Glomerular visceral epithelial cell (primary cell): ENCODE results near the gene HNRNPL.
"Not testable (repeated sequence)": the region's sequence is repeated elsewhere in the genome, so short reads cannot be mapped to it uniquely, and the experiment has no call there.

Source experiments
- DNase-seq: peaks from one replicate; pipeline ENCODE4 v3.0.0-alpha.2; 2016; ENCODE audit errors: extremely low spot score

The HNRNPL gene

DNA sequence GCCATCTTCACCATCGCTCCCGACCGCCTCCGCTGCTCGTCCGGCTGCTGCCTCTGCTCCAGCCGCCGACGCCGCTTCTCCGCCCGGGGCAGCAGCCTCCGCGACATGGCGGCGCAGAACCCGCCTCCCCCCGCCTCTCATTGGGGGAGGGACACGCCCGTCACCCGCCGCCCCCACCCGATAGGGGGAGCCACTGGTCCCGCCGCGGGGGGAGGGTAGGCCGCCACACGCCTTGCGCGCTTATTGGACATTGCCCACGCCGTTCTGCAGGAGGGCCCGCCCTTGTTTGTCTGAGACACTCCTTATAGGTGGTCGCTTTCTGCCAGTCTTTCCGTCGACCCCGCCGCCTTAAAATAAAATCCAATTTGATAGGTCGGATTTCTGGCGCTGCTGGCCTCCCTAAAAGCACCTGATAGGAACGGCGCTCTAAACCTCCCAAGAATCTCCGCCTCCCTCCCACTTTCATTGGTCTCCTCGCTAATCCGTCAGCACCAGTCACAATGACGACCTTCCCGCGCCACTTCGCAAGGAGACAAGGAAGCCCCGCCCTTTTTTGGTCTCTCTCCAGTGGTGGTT lies at the start of gene HNRNPL:
TSS of gene HNRNPL (minus strand) at position 127 of the 576 bp plus-strand sequence. CDS start at position 107, 20 bp downstream.
- DNase-seq, result peak; percentile 100

DNA sequence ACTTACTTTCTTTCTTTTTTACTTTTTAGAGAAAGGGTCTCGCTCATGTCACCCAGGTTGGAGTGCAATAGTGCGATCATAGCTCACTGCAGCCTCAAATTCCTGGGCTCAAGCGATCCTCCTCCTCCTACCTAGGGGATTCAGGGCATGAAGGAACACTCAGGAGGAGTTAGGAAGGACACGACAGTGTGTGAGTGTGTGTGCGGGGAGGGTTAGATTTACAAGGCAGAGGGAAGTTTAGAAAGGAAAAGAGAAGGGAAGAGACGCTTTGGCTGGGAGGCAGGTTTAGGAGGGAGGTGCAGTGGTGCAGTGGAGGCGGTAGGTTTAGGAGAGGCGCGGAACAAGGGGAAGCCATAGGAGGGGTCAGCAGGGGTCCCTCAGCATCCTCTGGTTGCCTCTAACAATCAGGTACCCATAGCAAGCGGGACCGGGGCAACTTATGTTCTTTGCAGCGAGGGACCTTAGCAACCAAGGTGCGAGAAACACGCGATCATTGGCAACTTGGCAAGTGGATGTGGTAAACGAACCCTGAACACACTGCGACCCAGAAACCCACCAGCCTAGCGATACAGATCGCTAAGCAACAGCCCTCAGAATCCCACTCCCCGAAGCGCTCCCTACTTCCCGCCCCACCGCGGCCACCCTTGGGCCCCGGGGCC lies 49.1 kb upstream of the HNRNPL start:
- peak; percentile 17 for DNase-seq

DNA sequence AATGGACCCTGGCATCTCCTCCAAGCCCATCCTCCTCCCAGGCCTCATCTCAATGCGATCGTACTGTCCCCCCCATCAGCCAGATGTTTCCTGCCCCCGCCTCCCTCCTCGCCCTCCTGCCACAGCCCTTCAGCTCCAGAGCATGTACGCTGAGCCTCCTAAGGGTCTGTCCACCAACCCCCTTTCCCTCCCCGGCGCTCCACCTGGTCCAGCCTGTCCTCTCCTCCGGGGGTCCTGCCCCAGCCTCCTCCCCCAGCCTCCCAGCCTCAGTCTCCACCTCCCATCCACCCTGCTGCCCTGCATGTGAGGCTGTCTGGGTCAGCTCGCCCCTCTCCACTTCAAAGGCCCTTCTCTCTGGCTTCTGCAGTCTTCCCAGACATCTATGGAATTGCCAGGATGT lies 45.2 kb upstream of the HNRNPL start:
- DNase-seq, result no peak

DNA sequence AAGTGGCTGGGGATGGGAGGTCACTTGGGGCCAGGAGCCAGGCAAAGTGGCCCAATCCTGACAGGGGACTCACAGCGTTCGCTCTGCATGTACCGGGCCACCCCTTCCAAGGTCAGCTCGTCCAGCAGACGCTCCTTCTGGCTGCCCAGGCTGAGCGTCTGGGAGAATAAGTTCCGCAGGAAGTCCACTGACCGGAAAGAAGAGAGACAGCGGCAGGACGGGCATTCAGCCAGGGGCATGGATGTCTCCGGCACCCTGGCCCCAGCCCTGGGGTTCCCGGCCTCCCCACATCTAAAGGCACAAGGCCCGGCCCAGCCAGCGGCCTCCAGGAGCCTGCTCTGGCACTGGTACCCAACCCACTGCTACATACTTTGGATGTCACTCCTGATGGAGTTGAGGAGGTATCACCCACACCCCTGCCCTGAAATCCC lies 43.6 kb upstream of the HNRNPL start:
- DNase-seq, result no peak

DNA sequence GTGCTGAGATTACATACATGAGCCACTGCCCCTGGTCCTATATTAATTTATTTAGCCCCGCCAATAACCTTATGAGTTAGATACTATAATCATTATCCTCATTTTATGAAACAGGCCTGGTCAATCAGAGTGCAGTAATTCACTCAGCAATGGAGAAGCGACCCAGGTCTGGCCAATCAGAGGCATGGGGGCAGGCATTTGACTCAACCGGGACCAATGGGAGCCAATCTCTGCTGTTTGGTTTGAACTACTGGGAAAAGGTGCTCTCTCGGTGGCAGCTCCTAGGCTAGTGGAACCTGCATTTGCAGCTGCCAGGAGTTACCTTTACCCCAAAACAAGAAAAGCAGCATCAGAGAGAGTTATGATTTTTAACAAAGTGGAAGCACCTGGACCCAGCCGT lies 43.1 kb upstream of the HNRNPL start:
- DNase-seq, result no peak

DNA sequence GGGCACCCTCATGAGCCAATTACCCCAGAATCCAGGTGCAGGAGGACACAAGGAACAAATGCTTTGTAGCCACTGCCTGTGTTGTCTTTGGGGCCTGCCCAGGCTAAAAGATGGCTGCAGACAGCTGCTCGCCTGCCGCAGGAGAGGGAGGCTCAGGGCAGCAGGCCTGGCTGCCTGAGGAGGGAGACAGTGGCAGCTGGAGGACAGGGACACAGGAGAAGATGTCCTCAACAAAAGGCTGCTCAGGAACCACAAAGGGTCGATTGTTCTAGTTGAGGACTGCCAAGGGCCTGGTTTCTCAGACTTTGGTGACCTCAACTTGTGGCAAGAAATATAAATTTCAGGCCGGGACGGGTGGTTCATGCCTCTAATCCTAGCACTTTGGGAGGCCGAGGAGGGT lies 42.0 kb upstream of the HNRNPL start:
- DNase-seq, result no peak

DNA sequence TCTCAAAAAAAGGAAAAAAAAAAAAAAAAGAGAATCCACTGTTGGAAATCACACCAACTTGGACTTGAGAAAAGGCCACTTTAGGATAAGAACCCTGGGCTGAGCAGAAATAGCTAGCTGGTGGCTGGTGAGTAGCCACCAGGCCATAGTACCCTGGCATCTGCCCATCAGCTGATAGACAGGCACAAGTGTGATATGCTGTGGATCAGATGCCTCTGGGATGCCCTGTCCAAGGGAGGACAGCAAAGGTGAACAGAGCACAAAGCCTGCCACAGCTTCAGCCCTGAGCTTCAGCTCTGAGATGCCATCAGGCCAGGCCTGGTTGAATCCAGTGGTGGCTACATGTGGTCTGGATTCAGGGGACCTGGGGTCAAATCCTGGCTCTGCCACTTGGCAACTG lies 40.9 kb upstream of the HNRNPL start:
- DNase-seq, result no peak

DNA sequence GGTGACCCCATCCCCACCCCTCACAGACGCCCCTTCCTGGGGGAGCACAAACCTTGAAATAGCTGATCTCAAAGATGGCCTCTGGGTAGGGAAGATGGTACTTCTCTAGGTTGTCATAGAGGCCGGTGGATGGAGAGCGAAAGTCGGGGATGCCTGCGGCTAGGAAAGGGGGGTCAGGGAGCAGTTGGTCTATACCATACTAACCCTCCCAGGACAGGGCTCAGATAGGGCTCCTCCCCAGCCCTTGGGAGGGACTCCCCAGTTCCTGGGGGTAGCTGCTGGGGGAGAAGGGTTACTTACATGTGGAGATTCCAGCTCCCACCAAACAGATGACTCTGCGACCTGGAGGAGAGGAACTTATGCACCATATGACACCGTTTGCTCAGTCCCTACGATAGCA lies 40.0 kb upstream of the HNRNPL start:
- DNase-seq, result no peak

DNA sequence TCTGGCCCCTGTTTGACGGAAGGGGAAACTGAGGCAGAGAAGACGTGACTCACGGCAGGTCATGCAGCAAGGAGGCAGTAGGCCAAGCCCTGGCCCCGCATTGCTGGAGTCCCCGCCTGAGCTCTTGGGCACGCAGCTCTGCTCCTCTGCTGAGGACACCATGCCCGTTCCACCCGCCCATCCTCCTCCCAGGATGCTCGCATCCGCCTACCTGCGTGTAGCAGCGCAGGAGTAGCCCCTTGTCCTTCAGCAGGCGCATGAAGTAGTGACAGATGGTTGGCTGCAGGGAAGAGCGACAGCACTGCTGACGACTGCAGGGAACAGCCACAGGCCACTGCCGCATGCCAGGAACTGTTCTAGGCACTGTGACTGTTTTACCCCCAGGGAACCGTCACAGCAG lies 39.1 kb upstream of the HNRNPL start:
- no peak for DNase-seq

DNA sequence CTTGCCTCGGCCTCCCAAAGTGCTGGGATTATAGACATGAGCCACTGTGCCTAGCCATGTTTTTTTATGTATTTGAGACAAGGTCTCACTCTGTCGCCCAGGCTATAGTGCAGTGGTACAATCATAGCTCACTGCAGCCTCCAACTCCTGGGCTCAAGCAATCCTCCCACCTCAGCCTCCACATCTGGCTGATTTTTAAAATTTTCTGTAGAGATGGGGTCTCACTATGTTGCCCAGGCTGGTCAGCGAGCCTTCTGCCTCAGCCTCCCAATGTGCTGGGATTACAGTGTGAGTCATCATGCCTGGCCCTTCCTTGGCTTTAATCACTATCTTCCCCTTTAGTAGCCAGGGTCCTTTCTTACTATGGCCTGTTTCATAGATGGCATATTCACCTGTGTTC lies 34.9 kb upstream of the HNRNPL start:
- not testable (repeated sequence) for DNase-seq

DNA sequence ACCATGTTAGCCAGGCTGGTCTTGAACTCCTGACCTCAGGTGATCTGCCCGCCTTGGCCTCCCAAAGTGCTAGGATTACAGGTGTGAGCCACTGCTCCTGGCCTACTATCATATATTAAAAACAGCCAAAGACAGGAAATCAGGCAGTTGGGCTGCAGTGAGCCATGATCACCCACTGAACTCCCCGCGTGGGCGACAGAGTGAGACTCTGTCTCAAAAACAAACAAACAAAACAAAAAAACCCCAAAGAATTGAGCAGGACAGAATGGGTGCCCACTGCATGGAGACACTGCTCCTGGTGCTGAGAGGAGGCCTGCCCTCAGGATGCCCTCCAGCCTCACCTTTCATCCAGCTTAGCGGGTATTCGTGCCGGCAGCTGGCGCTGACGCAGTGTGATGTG lies 33.5 kb upstream of the HNRNPL start:
- no peak for DNase-seq

DNA sequence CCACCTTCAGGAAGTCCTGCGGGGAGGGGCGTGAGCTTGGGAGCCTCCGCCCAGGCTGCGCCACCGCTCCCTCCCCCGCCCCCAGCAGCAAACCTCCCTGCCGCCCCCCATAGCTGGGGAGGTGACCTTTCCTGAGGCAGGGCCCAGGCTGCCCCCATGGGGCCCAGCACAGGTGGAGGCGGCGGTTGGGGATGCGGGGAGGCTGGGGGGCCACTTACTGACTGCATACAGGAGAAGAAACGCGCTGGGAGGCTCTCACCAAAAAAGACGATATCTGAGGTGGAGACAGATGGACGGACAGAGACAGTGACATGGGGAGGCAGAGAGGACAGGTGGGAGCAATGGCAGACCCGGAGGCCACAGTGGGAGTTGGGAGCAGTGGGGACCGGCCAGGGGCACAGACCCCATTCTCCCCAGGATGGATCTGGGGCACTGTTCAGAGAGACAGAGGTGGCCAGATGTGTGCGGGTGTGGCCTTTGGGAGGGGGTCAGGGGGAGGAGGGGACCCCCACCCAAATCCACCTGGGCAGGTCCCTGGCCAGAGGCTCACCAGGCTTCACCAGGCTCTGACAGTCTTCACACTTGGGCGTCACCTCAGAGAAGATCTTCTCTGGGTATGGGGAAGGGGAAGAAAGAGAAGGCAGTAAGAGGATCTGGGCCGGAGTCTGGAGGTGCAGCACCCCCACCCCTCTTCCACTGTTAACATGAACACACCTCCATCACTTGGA lies 31.3 kb upstream of the HNRNPL start:
- no peak for DNase-seq

DNA sequence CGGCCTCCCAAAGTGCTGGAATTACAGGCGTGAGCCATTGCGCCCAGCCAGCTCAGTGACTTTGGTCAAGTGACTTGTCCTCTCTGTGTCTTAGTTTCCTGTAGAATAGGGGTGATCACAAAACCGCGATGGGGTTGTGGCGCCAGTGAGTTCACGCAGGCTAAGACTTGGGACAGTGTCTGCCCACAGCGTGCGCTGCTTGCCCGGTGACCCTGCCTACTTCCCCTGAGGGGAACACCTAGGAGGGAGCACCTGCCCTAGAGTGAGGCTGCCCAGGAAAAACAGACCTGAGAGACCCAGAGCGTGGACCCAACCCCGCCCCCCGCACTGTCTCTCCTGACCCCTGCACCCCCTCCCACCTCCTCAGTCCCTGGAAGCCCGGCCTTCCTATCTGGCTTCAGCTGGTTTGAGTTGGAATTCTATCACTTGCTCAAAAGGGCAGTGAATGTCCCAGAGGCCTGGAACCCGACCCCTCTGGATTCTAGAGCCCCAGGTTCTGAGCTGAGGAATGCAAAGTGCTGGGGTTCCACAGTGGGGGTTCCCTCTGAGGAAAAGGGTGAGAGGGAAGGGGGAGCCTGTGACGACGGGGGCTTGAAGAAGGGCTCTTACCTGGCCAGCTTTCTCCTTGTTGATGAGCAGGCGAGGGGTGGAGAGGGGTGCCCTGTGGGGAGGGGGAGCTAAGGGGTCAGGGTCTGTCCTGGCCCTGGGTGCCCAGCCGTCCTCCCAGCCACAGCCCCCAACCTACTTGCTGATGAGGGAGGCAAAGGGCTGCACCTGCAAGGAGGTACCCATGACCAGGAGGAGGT lies 30.5 kb upstream of the HNRNPL start:
- no peak for DNase-seq

DNA sequence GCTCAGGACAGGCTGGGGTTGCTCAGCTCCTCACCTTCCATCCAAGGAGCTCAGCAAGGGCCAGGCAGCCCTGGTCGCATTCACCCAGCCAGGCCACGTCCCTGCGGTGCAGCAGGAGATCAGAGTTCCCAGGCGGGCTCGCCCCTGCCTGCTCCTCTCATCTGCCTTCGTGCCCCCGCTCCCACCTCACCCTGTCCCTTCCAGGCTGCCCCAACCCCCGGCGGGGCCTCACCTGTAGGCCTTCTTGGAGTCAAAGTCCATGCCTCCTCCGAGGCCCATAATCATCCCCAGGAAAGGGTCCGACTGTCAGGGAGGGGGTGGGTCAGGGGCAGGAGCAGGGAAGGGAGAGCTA lies 29.6 kb upstream of the HNRNPL start:
- DNase-seq, result no peak

DNA sequence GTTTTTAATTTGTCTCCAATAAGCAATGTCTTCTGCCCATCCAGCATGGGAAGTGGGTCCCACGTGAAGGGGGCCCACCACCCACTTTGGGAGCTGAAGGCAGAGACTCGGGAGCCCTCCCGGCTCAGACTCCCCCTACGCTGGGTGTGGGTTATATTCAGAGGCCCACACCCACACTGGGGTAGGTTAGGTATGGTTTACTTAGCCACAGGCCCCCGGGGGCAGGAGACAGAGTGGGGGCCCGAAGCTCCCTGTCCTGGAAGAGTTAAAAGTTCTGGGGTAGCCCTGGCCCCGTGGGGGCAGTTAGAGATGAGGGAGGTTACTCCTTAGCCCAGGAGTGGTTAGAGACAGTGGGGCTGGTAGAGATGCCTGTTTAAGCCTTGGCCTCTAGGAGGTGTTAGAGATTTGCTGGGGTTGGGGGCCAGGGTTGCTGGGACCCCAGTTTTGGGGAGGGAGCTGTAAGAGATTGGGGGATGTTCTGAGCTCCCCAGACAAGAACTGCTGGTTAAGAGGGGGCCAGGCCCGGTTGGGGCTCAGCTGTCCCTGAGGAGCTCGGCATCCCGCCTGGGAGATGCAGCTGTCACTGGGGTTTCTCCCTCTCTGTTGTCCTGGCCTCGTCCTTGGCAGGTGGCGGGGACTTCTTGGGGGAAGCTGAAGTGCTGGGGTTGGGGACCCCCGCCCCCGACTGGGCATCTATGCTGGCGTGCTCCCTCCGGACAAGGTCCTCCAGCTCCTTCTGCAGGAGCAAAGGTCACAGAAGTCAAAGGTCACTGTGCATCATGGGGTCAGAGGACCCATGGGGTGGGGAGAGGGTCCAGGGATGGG lies 29.0 kb upstream of the HNRNPL start:
- no peak for DNase-seq

DNA sequence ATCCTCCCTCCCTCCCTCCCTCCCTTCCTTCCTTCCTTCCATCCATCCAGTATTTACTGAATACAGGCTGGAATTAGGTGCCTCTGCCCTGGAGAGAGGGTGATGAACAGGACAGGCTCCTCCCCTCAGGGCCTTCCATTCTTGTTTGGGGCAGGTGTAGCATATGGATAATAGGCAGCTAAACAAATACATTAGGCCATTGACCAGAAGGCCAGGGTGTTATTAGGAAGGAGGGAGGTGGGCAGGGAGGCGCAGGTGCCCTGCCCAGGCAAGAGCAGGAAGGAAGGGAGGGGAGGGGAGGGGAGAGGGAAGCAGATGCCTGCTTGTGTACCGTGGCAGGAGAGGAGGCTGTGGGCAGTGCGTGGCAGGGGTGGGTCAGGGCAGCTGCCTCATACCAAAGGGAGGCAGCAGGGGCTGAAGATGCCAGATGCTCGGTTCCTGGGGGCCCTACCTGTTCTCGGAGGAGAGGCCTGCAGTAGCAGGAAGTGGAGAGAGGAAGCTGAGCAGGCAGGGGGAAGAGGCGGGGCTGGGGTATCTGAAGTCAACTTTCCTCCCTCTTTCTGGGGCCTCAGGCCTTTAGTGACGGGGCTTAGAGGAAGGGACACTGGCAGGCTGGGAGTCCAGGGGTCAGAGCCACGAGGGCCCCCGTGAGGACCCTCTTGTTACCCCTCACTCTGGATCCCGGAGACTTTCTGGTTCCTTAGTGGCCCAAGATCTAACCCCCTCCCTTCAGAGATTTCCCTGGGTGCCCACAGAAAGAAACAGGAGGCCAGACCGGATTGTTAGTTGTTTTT lies 28.2 kb upstream of the HNRNPL start, which contains the start of gene RINL:
TSS of gene RINL (minus strand) at position 495 of the 794 bp plus-strand sequence. CDS start 1,533 bp downstream, outside the sequence.
- no peak for DNase-seq

DNA sequence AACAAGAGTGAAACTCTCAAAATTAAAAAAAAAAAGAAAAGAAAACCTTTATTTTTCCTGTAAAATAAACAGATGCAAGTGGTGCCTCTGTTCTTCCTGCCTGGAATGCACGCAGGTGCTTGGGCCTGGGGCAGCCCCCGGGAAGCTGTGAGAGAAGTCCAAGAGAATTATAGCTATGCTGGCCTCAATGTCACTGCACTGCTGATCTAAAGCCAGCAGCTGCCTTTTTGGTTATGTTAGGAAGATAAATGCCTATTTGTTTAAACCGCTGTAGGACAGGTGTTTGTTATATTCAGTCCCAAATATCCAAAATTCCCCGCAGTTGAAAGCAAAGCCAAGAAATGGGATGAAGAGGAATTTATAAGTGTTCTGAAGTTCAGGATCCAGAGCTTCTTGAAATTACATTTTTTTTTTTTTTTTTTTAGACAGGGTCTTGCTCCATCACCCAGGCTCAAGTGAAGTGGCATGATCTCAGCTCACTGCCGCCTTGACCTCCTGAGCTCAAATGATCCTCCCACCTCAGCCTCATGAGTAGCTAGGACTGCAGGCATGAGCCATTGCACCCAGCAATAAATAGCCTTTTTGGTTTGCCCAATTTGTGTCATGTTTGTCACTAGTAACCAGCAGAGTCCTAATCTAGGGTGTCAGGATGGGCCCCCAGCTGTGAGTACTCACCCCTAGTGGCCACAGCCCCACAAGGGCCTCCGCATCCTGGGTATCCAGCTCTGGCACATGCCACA lies 26.0 kb upstream of the HNRNPL start:
- DNase-seq, result no peak

DNA sequence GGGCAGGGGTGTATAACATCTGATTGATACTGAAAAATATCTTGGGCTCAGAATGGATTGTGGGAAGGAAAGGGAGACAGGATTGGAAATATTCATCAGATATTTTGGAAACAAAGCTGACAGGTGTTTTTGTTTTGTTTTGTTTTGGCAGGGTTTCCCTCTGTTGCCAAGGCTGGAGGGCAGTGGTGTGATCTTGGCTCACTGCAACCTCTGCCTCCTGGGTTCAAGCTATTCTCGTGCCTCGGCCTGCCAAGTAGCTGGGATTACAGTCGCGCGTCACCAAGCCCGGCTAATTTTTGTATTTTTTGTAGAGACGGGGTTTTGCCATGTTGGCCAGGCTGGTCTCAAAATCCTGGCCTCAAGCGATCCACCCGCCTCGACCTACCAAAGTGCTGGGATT lies 23.6 kb upstream of the HNRNPL start:
- not testable (repeated sequence) for DNase-seq

DNA sequence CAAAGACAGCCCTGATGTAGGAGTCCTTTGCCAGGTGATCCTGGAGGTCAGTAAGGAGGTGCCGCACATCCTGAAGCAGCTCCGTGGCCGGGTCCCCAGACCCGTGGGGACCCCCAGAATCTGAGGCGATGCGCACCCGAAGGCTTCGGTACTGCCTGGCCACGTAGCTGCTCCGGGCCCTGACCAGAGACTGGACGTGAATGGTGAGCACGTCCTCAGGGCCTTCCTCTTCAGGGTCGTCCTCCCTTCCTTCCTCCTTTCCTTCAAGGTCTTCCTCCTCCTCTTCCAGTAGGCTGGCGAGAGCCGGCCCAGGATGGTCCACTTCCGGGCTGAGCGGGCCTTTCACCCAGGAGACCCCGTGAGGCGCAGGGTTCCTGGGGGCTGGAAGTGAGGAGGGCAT lies 20.8 kb upstream of the HNRNPL start:
- no peak for DNase-seq
